CD14-positive monocyte (primary cell): ENCODE data around the gene SEMA7A. TPM values are rescaled to one million over a fixed set of nuclear protein-coding genes. Genes with fewer than 3 reads are reported as not detected.

ENCODE experiments used
- DNase-seq, 3 donors: peaks; one replicate each; pipeline ENCODE4 v3.0.0-alpha.2; 2011 to 2022
- H2AFZ ChIP-seq: 2 replicates; pipeline ENCODE4 v1.6.0; 2012; ENCODE audit warnings: mild to moderate bottlenecking, low read depth, low read length, inconsistent platforms; ENCODE audit not compliant: insufficient read depth, poor library complexity, severe bottlenecking
- H3K27ac ChIP-seq, 2 donors: 1 replicate in 1 of 2; 2 replicates in 1 of 2; pipeline ENCODE4 v1.5.1; 2012 to 2013; ENCODE audit warnings: low read length in 2 of 2, control low read depth in 1 of 2, inconsistent platforms in 1 of 2, low read depth in 1 of 2, mild to moderate bottlenecking in 1 of 2
- H3K27me3 ChIP-seq, 2 donors: one replicate each; pipeline versions ENCODE4 v1.6.0 to v1.6.1; 2011 to 2013; ENCODE audit warnings: low read length in 2 of 2; ENCODE audit not compliant: control insufficient read depth in 2 of 2, insufficient read depth in 2 of 2
- H3K36me3 ChIP-seq, 2 donors: replicated peaks in 1 of 2; 1 replicate in 1 of 2; 2 replicates in 1 of 2; pipeline versions ENCODE4 v1.5.1 to v1.6.1; 2012 to 2013; ENCODE audit warnings: low read length in 2 of 2, control low read depth in 1 of 2, inconsistent platforms in 1 of 2, mild to moderate bottlenecking in 1 of 2; ENCODE audit not compliant: insufficient read depth in 2 of 2, control insufficient read depth in 1 of 2
- H3K4me1 ChIP-seq, 2 donors: 1 replicate in 1 of 2; 2 replicates in 1 of 2; pipeline versions ENCODE4 v1.5.1 to v1.6.1; 2012 to 2013; ENCODE audit warnings: low read length in 2 of 2, control low read depth in 1 of 2, inconsistent platforms in 1 of 2, mild to moderate bottlenecking in 1 of 2, moderate library complexity in 1 of 2; ENCODE audit not compliant: insufficient read depth in 2 of 2, control insufficient read depth in 1 of 2
- H3K4me2 ChIP-seq: replicated peaks from 2 replicates; pipeline ENCODE3; 2012; ENCODE audit warnings: low read length, moderate library complexity, mild to moderate bottlenecking; ENCODE audit not compliant: poor library complexity, severe bottlenecking; ENCODE audit errors: extremely low read depth
- H3K4me3 ChIP-seq, 3 experiments: fragments of 200-600 bp in 1 of 3; sonication (generic) in 1 of 3; replicated peaks in 1 of 3; 1 replicate in 2 of 3; 2 replicates in 1 of 3; pipeline ENCODE4 v1.5.1; 2011 to 2013; ENCODE audit warnings: low read length in 3 of 3, mild to moderate bottlenecking in 3 of 3, control low read depth in 2 of 3, low read depth in 2 of 3, inconsistent platforms in 1 of 3, moderate library complexity in 1 of 3
- H3K79me2 ChIP-seq: 2 replicates; pipeline ENCODE4 v1.6.0; 2012; ENCODE audit warnings: mild to moderate bottlenecking, control low read depth, inconsistent platforms, low read length, moderate library complexity; ENCODE audit not compliant: insufficient read depth
- H3K9ac ChIP-seq: 2 replicates; pipeline ENCODE4 v1.6.0; 2017; ENCODE audit warnings: low read length, mild to moderate bottlenecking; ENCODE audit not compliant: insufficient read depth, poor library complexity, severe bottlenecking
- H3K9me3 ChIP-seq, 2 donors: replicated peaks in 1 of 2; 1 replicate in 1 of 2; 2 replicates in 1 of 2; pipeline versions ENCODE4 v1.5.1 to v1.6.1; 2012 to 2013; ENCODE audit warnings: low read length in 2 of 2, control low read depth in 1 of 2; ENCODE audit not compliant: control insufficient read depth in 1 of 2, insufficient read depth in 1 of 2
- H4K20me1 ChIP-seq: 2 replicates; pipeline ENCODE4 v1.6.0; 2012; ENCODE audit warnings: mild to moderate bottlenecking, low read length, control low read depth, moderate library complexity; ENCODE audit not compliant: insufficient read depth
- H3K27ac Mint-ChIP-seq, 7 donors: one replicate each; pipeline ENCODE4 v1.8.0; 2020; ENCODE audit warnings: mild to moderate bottlenecking in 7 of 7, mixed read lengths in 7 of 7, moderate library complexity in 6 of 7, inconsistent platforms in 2 of 7
- H3K27me3 Mint-ChIP-seq, 3 donors: one replicate each; pipeline ENCODE4 v1.8.0; 2021 to 2022; ENCODE audit warnings: low read depth in 3 of 3, mild to moderate bottlenecking in 3 of 3, mixed read lengths in 3 of 3, moderate library complexity in 3 of 3, inconsistent platforms in 1 of 3
- H3K36me3 Mint-ChIP-seq, 2 donors: one replicate each; pipeline ENCODE4 v1.8.0; 2020; ENCODE audit warnings: mixed read lengths in 2 of 2, inconsistent platforms in 1 of 2, mild to moderate bottlenecking in 1 of 2
- H3K4me1 Mint-ChIP-seq: one replicate; pipeline ENCODE4 v1.8.0; 2020; ENCODE audit warnings: mild to moderate bottlenecking, mixed read lengths
- H3K4me3 Mint-ChIP-seq, 2 donors: one replicate each; pipeline ENCODE4 v1.8.0; 2020; ENCODE audit warnings: mild to moderate bottlenecking in 2 of 2, mixed read lengths in 2 of 2, moderate library complexity in 1 of 2
- H3K9me3 Mint-ChIP-seq, 7 donors: one replicate each; pipeline ENCODE4 v1.8.0; 2020 to 2022; ENCODE audit warnings: mixed read lengths in 7 of 7, mild to moderate bottlenecking in 6 of 7, moderate library complexity in 6 of 7, inconsistent platforms in 2 of 7
- CTCF ChIP-seq: fragments of 200-600 bp; IDR thresholded peaks from one replicate; pipeline ENCODE4 v1.8.0; 2022; ENCODE audit warnings: antibody characterized with exemption, mild to moderate bottlenecking
- WGBS: methylation state at CpG from one replicate; pipeline ENCODE4 v1.1.5; 2013; ENCODE audit warnings: missing lambda C conversion rate; ENCODE audit not compliant: insufficient coverage; 5-methylcytosine and 5-hydroxymethylcytosine counted together
- intact Hi-C, 2 donors: fragments of 100-400 bp; cut with micrococcal nuclease; formaldehyde crosslinking; loops; one replicate each; pipeline versions ENCODE4 v1.15.0 to v1.15.1; 2023
- polyA plus RNA-seq, 3 donors: library from polyadenylated mRNA; depleted of rRNA in 1 of 3; unstranded in 2 of 3; stranded (reverse) in 1 of 3; fragments of 300-500 nt in 2 of 3; fragments of >200 nt in 1 of 3; fragmentation: Illumina TruSeq in 2 of 3; gene quantifications; 1 replicate in 2 of 3; 2 replicates in 1 of 3; pipeline ENCODE4 v1.2.3, GENCODE V29; 2012 to 2021

SEMA7A gene
- polyA plus RNA-seq, 3 donors, result 0.04 to 4.8 (median 0.15) TPM

- no peak for TF ChIP-seq CTCF
- Mint-ChIP-seq H3K36me3 (no peaks in the 10 kb centered on the region), H3K9me3 (no peaks in the 10 kb centered on the region), H3K4me3 (no peak overlapping the region), H3K27ac (no peak overlapping the region), H3K4me1 (peaks cover 49% of the 10 kb centered on the region), H3K27me3 (peaks cover 10 to 25% (median 15%) of the 10 kb centered on the region in 3 donors)
- H3K27ac ChIP-seq, result no peak overlapping the region
- H3K4me2 ChIP-seq, result no peak overlapping the region
- no peak overlapping the region for H2AFZ ChIP-seq
- no peak for DNase-seq
- no peaks in the 10 kb centered on the region for H3K9me3 ChIP-seq
- H3K9ac ChIP-seq, result no peak overlapping the region
- peaks cover 40 to 51% of the 10 kb centered on the region in 2 donors for H3K4me1 ChIP-seq
- intact Hi-C loops, result no loop called here
- no peaks in the 10 kb centered on the region for H3K27me3 ChIP-seq
- 36% methylated on average over 2 of the region's 5 CpGs for WGBS
- no peaks in the 10 kb centered on the region for H4K20me1 ChIP-seq
- no peak overlapping the region for H3K4me3 ChIP-seq
- no peaks in the 10 kb centered on the region for H3K79me2 ChIP-seq
- H3K36me3 ChIP-seq, result no peaks in the 10 kb centered on the region
Observed at GRCh38 chr15:74399511-74400312, 34.0 kb downstream of the SEMA7A start.

- H3K4me1 Mint-ChIP-seq, result peaks cover 45% of the 10 kb centered on the region
- H3K36me3 Mint-ChIP-seq, result no peaks in the 10 kb centered on the region
- no peak overlapping the region for H3K9ac ChIP-seq
- H3K4me3 Mint-ChIP-seq, result no peak overlapping the region
- H3K9me3 ChIP-seq, result no peaks in the 10 kb centered on the region
- peaks cover 37 to 47% of the 10 kb centered on the region in 2 donors for H3K4me1 ChIP-seq
- peaks cover 10 to 25% (median 17%) of the 10 kb centered on the region in 3 donors for H3K27me3 Mint-ChIP-seq
- no peak overlapping the region for H3K4me3 ChIP-seq
- H3K27ac Mint-ChIP-seq, result no peak overlapping the region
- H3K4me2 ChIP-seq, result no peak overlapping the region
- intact Hi-C loops, result no loop called here
- no peaks in the 10 kb centered on the region for H3K36me3 ChIP-seq
- H4K20me1 ChIP-seq, result no peaks in the 10 kb centered on the region
- WGBS, result no CpG with 5 or more reads among the region's 3 CpGs
- DNase-seq, result peak; percentile 33 to 62 (median 38)
- H3K79me2 ChIP-seq, result no peaks in the 10 kb centered on the region
- no peak overlapping the region for H3K27ac ChIP-seq
- H2AFZ ChIP-seq, result no peak overlapping the region
- TF ChIP-seq CTCF, result no peak
- H3K9me3 Mint-ChIP-seq, result no peaks in the 10 kb centered on the region
- H3K27me3 ChIP-seq, result no peaks in the 10 kb centered on the region
Observed at GRCh38 chr15:74399100-74399499, 34.7 kb downstream of the SEMA7A start.
